Measurements from ENCODE around the gene EPG5.

DNA sequence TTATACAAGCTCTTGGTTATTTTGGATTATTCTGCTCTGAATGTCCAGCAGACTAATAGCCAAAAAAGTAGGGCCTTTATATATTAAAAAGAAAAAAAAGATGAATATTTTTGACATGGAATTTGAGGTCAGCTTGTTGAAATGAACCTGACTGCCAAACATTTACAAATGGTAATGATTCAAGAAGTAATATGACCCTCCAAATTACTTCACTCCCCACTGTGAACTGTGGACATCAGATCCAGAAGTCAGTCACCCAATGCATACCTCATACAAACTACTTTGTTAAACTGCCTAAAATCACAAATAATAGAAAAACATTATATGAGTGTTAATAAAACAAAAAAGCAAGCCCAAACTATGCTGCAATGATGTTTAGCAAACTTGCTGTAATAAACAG lies 10.0 kb downstream of the EPG5 start:
- TF ChIP-seq, protein P1, sequence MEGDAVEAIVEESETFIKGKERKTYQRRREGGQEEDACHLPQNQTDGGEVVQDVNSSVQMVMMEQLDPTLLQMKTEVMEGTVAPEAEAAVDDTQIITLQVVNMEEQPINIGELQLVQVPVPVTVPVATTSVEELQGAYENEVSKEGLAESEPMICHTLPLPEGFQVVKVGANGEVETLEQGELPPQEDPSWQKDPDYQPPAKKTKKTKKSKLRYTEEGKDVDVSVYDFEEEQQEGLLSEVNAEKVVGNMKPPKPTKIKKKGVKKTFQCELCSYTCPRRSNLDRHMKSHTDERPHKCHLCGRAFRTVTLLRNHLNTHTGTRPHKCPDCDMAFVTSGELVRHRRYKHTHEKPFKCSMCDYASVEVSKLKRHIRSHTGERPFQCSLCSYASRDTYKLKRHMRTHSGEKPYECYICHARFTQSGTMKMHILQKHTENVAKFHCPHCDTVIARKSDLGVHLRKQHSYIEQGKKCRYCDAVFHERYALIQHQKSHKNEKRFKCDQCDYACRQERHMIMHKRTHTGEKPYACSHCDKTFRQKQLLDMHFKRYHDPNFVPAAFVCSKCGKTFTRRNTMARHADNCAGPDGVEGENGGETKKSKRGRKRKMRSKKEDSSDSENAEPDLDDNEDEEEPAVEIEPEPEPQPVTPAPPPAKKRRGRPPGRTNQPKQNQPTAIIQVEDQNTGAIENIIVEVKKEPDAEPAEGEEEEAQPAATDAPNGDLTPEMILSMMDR (IDR thresholded peaks at IDR 0.05): no peak
- no peak for TF ChIP-seq POLR2A (IDR thresholded peaks at IDR 0.05)
